ENCODE results near the gene ABL1.

GRCh38 chr9:130903194-130904069 is 68.4 kb downstream of the ABL1 start:
- no peak for TF ChIP-seq CTCF (conservative IDR thresholded peaks at IDR 0.05; ENCODE audit: low read depth, low read length)
- no peak for TF ChIP-seq EZH2 (IDR thresholded peaks at IDR 0.05; ENCODE audit: borderline replicate concordance, low read depth, low read length, poor library complexity, severe bottlenecking)

All from A673 (cell line).